ENCODE measurements around the gene KRTAP10-12. TPM values are rescaled to one million over a fixed set of nuclear protein-coding genes. Genes with fewer than 3 reads are reported as not detected.
"Not testable (repeated sequence)": the region's sequence is repeated elsewhere in the genome, so short reads cannot be mapped to it uniquely, and the experiment has no call there.

The KRTAP10-12 gene
- total RNA-seq, 3 donors from 2014 or later = not detected

- Histone ChIP-seq H3K4me1 (no peaks in the 10 kb centered on the region), H3K27ac (no peak within 1 kb of the TSS), H3K36me3 (no peaks in the 10 kb centered on the region), H3K4me3 (no peak within 1 kb of the TSS), H3K27me3 (peaks cover 0 to 10% of the 10 kb centered on the region in 2 donors), H3K9me3 (peaks cover 11 to 14% of the 10 kb centered on the region in 2 donors)
- DNase-seq (ENCODE audit: low spot score in 2 of 2) = no peak
- intact Hi-C loops (cut with DNase I; ENCODE audit: low total_unique reads) = no loop called here
- TF ChIP-seq POLR2A (IDR thresholded peaks at IDR 0.05) (no peak), POLR2AphosphoS5 (IDR thresholded peaks at IDR 0.05) (no peak), CTCF (IDR thresholded peaks at IDR 0.05) (no peak)
Observed at GRCh38 chr21:44657635-44658540, 39.1 kb upstream of the KRTAP10-12 start, which contains the start of gene KRTAP12-3. Gene KRTAP12-3, plus strand, starts transcription at chr21:44657932. Its CDS starts 48 bp downstream, at chr21:44657980.

GRCh38 chr21:44658541-44658910 lies 38.4 kb upstream of the KRTAP10-12 start:
- Histone ChIP-seq H3K27me3 (peaks cover 0 to 10% of the 10 kb centered on the region in 2 donors), H3K4me3 (no peak overlapping the region), H3K4me1 (no peaks in the 10 kb centered on the region), H3K36me3 (no peaks in the 10 kb centered on the region), H3K27ac (no peak overlapping the region), H3K9me3 (peaks cover 11 to 14% of the 10 kb centered on the region in 2 donors)
- no peak for TF ChIP-seq POLR2A (IDR thresholded peaks at IDR 0.05)
- TF ChIP-seq CTCF (IDR thresholded peaks at IDR 0.05) = no peak
- no peak for TF ChIP-seq POLR2AphosphoS5 (IDR thresholded peaks at IDR 0.05)
- no peak for DNase-seq (ENCODE audit: low spot score in 2 of 2)
- intact Hi-C loops (cut with DNase I; ENCODE audit: low total_unique reads) = no loop called here

GRCh38 chr21:44658913-44659595 lies 37.9 kb upstream of the KRTAP10-12 start:
- Histone ChIP-seq H3K36me3 (no peaks in the 10 kb centered on the region), H3K27ac (no peak overlapping the region), H3K4me1 (no peaks in the 10 kb centered on the region), H3K4me3 (no peak overlapping the region), H3K27me3 (peaks cover 0 to 10% of the 10 kb centered on the region in 2 donors), H3K9me3 (peaks cover 11 to 13% of the 10 kb centered on the region in 2 donors)
- TF ChIP-seq CTCF (IDR thresholded peaks at IDR 0.05) (no peak), POLR2AphosphoS5 (IDR thresholded peaks at IDR 0.05) (no peak), POLR2A (IDR thresholded peaks at IDR 0.05) (no peak)
- no peak for DNase-seq (ENCODE audit: low spot score in 2 of 2)
- intact Hi-C loops (cut with DNase I; ENCODE audit: low total_unique reads) = no loop called here

- H3K9me3 ChIP-seq; H3K27me3 ChIP-seq; H3K4me1 ChIP-seq; intact Hi-C loops (cut with DNase I; ENCODE audit: low total_unique reads); DNase-seq (ENCODE audit: low spot score in 2 of 2); H3K36me3 ChIP-seq; H3K27ac ChIP-seq; H3K4me3 ChIP-seq: not testable (repeated sequence)
Observed at GRCh38 chr21:44661567-44661966, 35.4 kb upstream of the KRTAP10-12 start.

GRCh38 chr21:44664691-44665090 lies 32.3 kb upstream of the KRTAP10-12 start:
- no peak for TF ChIP-seq POLR2A (IDR thresholded peaks at IDR 0.05)
- TF ChIP-seq POLR2AphosphoS5 (IDR thresholded peaks at IDR 0.05) = no peak
- TF ChIP-seq CTCF (IDR thresholded peaks at IDR 0.05) = no peak
- Histone ChIP-seq H3K27ac (no peak overlapping the region), H3K4me3 (no peak overlapping the region), H3K27me3 (no peaks in the 10 kb centered on the region), H3K4me1 (no peaks in the 10 kb centered on the region), H3K36me3 (no peaks in the 10 kb centered on the region), H3K9me3 (no peaks in the 10 kb centered on the region)
- intact Hi-C loops (cut with DNase I; ENCODE audit: low total_unique reads) = no loop called here
- DNase-seq (ENCODE audit: low spot score in 2 of 2) = no peak

Data from breast epithelium (tissue), 4 donors.